Stomach (tissue), 4 donors: ENCODE results near the gene SETX.

Source experiments
- EP300 ChIP-seq: sonication (generic); formaldehyde crosslinking; IDR thresholded peaks from one replicate; pipeline ENCODE4 v1.6.1; 2017; ENCODE audit warnings: antibody characterized with exemption
- POLR2A ChIP-seq, 4 donors: fragments of 450-650 bp; IDR thresholded peaks; one replicate each; pipeline ENCODE4 v1.6.1; 2016; ENCODE audit warnings: antibody characterized with exemption in 4 of 4, control low read depth in 2 of 4, mild to moderate bottlenecking in 1 of 4, moderate library complexity in 1 of 4
- POLR2AphosphoS5 ChIP-seq, 3 donors: sonication (generic); formaldehyde crosslinking; IDR thresholded peaks; one replicate each; pipeline ENCODE4 v1.6.1; 2016; ENCODE audit warnings: antibody characterized with exemption in 3 of 3
- TF ChIP-seq, protein P1 (sequence below), 7 experiments: fragments of 450-650 bp in 4 of 7; fragments of 200-600 bp in 3 of 7; sonication (generic) in 3 of 7; IDR thresholded peaks; one replicate each; pipeline ENCODE4 v1.5.1; 2016 to 2019; ENCODE audit warnings: antibody characterized with exemption in 7 of 7, control low read depth in 2 of 7, mild to moderate bottlenecking in 1 of 7

DNA sequence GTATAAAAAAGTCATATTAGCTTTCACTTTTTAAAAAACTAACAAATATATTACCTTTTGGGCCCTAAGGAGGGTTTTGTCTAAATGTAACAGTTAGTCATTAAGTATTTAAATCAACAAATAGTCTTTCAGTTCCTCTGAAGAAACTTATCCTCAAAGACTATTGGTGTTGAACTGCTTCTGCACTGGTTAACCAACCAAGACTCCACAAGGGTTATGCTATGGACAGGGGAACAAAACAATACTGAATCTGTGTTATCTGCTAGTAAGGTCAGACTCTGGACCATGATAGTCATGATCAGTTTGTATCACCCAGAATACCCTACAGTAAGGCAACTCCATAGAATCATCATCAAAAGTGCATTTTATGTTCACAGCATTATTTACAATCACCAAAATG is 42.4 kb downstream of the SETX start:
- TF ChIP-seq, protein P1, sequence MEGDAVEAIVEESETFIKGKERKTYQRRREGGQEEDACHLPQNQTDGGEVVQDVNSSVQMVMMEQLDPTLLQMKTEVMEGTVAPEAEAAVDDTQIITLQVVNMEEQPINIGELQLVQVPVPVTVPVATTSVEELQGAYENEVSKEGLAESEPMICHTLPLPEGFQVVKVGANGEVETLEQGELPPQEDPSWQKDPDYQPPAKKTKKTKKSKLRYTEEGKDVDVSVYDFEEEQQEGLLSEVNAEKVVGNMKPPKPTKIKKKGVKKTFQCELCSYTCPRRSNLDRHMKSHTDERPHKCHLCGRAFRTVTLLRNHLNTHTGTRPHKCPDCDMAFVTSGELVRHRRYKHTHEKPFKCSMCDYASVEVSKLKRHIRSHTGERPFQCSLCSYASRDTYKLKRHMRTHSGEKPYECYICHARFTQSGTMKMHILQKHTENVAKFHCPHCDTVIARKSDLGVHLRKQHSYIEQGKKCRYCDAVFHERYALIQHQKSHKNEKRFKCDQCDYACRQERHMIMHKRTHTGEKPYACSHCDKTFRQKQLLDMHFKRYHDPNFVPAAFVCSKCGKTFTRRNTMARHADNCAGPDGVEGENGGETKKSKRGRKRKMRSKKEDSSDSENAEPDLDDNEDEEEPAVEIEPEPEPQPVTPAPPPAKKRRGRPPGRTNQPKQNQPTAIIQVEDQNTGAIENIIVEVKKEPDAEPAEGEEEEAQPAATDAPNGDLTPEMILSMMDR (IDR thresholded peaks at IDR 0.05) = no peak
- no peak for TF ChIP-seq EP300
- TF ChIP-seq POLR2A (IDR thresholded peaks at IDR 0.05) = no peak
- no peak for TF ChIP-seq POLR2AphosphoS5 (IDR thresholded peaks at IDR 0.05)
